GM12801 (cell line): ENCODE results near the gene PRR15L.

ENCODE experiments used
- CTCF ChIP-seq: IDR thresholded peaks from one replicate; pipeline ENCODE4 v1.5.1; 2011; ENCODE audit warnings: control low read depth; ENCODE audit not compliant: insufficient read length; ENCODE audit errors: extremely low read depth

Gene PRR15L

GRCh38 chr17:47946516-47946915 is 11.2 kb downstream of the PRR15L start:
- TF ChIP-seq CTCF, result no peak

- no peak for TF ChIP-seq CTCF
Measured at GRCh38 chr17:47945529-47946508, 11.9 kb downstream of the PRR15L start.

GRCh38 chr17:47945080-47945479 is 12.6 kb downstream of the PRR15L start:
- no peak for TF ChIP-seq CTCF

- no peak for TF ChIP-seq CTCF
Measured at GRCh38 chr17:47942568-47942967, 15.1 kb downstream of the PRR15L start.

GRCh38 chr17:47942096-47942510 is 15.6 kb downstream of the PRR15L start:
- no peak for TF ChIP-seq CTCF

GRCh38 chr17:47941246-47942095 is 16.2 kb downstream of the PRR15L start, which contains the start of gene PNPO:
TSS of gene PNPO (plus strand) at chr17:47941571. CDS start at chr17:47941676, 105 bp downstream.
- TF ChIP-seq CTCF, result no peak

GRCh38 chr17:47937941-47938340 is 19.7 kb downstream of the PRR15L start:
- no peak for TF ChIP-seq CTCF
